Hepatic stellate cell (primary cell): ENCODE measurements around the gene SUPT6H.

Experiments
- DNase-seq: peaks from one replicate; pipeline ENCODE4 v3.0.0; 2011; ENCODE audit warnings: low spot score

Gene SUPT6H

GRCh38 chr17:28702026-28702751 lies 40.2 kb downstream of the SUPT6H start:
- no peak for DNase-seq

GRCh38 chr17:28702752-28703150 lies 40.7 kb downstream of the SUPT6H start:
- no peak for DNase-seq

GRCh38 chr17:28703552-28704218 lies 41.7 kb downstream of the SUPT6H start:
- DNase-seq: no peak

- no peak for DNase-seq
Observed at GRCh38 chr17:28704219-28704858, 42.3 kb downstream of the SUPT6H start.

GRCh38 chr17:28705074-28705659 lies 43.2 kb downstream of the SUPT6H start:
- no peak for DNase-seq

- DNase-seq: no peak
Observed at GRCh38 chr17:28705728-28706334, 43.8 kb downstream of the SUPT6H start.

GRCh38 chr17:28706471-28707338 lies 44.7 kb downstream of the SUPT6H start:
- no peak for DNase-seq

- no peak for DNase-seq
Observed at GRCh38 chr17:28707339-28707720, 45.3 kb downstream of the SUPT6H start.

GRCh38 chr17:28710861-28711722 lies 49.1 kb downstream of the SUPT6H start:
- peak; percentile 94 for DNase-seq

- DNase-seq: no peak
Observed at GRCh38 chr17:28711723-28712031, 49.7 kb downstream of the SUPT6H start, which contains the start of gene PROCA1. PROCA1 (minus strand) TSS chr17:28711888; CDS start chr17:28711660, 228 bp downstream.

GRCh38 chr17:28712032-28712704 lies 50.2 kb downstream of the SUPT6H start:
- DNase-seq: no peak

- DNase-seq: no peak
Observed at GRCh38 chr17:28712705-28713415, 50.9 kb downstream of the SUPT6H start.

GRCh38 chr17:28714281-28714680 lies 52.3 kb downstream of the SUPT6H start:
- DNase-seq: no peak

- no peak for DNase-seq
Observed at GRCh38 chr17:28715217-28715616, 53.2 kb downstream of the SUPT6H start.

- DNase-seq: peak; percentile 39
Observed at GRCh38 chr17:28716740-28717577, 55.0 kb downstream of the SUPT6H start.

- DNase-seq: peak; percentile 82
Observed at GRCh38 chr17:28717578-28718332, 55.8 kb downstream of the SUPT6H start, which contains the start of gene RAB34. RAB34 (minus strand) TSS chr17:28717868; CDS start chr17:28717266, 602 bp downstream.

GRCh38 chr17:28718333-28719020 lies 56.5 kb downstream of the SUPT6H start:
- DNase-seq: no peak
